NCI-H2107 treated with DMSO at 0.1 percent for 48 hours (cell line): Measurements from ENCODE around the gene BAZ2B.
A peak's percentile ranks its signal among the peaks of the same experiment; 100 is the strongest.
"Not testable (repeated sequence)": the region's sequence is repeated elsewhere in the genome, so short reads cannot be mapped to it uniquely, and the experiment has no call there.

ENCODE experiments used
- DNase-seq: peaks from one replicate; lab custom pipeline; 2025; ENCODE audit not compliant: unreplicated experiment; lab: John Stamatoyannopoulos, UW

The BAZ2B gene, protein sequence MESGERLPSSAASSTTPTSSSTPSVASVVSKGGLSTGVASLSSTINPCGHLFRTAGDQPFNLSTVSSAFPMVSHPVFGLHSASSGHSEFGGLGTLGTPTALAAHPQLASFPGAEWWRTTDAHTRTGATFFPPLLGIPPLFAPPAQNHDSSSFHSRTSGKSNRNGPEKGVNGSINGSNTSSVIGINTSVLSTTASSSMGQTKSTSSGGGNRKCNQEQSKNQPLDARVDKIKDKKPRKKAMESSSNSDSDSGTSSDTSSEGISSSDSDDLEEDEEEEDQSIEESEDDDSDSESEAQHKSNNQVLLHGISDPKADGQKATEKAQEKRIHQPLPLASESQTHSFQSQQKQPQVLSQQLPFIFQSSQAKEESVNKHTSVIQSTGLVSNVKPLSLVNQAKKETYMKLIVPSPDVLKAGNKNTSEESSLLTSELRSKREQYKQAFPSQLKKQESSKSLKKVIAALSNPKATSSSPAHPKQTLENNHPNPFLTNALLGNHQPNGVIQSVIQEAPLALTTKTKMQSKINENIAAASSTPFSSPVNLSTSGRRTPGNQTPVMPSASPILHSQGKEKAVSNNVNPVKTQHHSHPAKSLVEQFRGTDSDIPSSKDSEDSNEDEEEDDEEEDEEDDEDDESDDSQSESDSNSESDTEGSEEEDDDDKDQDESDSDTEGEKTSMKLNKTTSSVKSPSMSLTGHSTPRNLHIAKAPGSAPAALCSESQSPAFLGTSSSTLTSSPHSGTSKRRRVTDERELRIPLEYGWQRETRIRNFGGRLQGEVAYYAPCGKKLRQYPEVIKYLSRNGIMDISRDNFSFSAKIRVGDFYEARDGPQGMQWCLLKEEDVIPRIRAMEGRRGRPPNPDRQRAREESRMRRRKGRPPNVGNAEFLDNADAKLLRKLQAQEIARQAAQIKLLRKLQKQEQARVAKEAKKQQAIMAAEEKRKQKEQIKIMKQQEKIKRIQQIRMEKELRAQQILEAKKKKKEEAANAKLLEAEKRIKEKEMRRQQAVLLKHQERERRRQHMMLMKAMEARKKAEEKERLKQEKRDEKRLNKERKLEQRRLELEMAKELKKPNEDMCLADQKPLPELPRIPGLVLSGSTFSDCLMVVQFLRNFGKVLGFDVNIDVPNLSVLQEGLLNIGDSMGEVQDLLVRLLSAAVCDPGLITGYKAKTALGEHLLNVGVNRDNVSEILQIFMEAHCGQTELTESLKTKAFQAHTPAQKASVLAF (N-terminal part only)

DNA sequence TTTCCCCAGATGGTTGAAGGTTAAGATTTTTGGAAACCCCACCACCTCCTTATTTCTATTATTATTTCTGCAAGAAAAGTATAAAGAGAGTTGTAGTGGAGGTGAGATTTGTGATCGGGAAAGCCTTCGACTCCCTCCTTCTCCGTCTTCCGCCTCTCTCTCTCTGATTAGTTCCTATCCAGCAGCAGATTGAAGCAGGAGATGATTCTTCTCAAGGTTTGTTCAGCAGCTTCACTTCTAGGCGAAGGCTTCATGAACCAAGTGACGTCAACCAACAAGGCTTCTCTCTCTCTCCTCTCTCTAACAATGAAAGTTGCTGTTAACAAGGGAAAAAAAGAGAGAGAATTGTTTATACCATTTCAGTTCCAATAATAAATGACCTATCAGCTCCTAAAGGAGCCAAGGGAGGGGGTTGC is at the start of gene BAZ2B:
TSS of gene BAZ2B (minus strand) at position 263 of the 416 bp plus-strand sequence. CDS start 137,829 bp downstream, outside the sequence.
- peak; percentile 66 for DNase-seq

DNA sequence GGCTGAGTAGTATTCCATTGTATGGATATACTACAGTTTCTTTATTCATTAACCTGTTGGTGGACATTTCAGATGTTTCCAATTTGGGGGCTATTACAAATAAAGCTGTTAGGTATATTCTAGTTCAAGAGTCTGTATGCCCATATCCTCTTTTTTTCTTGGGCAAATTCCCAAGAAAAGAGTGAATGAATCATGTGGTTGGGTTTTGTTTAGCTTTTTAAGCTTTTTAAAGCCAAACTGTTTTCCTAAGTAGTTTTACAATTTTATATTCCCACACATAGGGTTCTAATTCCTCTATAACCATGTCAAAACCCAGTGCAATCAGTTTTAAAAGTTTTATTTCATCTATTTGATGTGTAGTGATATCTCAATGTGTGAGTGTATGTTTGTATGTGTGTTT is 44.9 kb upstream of the BAZ2B start:
- no peak for DNase-seq

DNA sequence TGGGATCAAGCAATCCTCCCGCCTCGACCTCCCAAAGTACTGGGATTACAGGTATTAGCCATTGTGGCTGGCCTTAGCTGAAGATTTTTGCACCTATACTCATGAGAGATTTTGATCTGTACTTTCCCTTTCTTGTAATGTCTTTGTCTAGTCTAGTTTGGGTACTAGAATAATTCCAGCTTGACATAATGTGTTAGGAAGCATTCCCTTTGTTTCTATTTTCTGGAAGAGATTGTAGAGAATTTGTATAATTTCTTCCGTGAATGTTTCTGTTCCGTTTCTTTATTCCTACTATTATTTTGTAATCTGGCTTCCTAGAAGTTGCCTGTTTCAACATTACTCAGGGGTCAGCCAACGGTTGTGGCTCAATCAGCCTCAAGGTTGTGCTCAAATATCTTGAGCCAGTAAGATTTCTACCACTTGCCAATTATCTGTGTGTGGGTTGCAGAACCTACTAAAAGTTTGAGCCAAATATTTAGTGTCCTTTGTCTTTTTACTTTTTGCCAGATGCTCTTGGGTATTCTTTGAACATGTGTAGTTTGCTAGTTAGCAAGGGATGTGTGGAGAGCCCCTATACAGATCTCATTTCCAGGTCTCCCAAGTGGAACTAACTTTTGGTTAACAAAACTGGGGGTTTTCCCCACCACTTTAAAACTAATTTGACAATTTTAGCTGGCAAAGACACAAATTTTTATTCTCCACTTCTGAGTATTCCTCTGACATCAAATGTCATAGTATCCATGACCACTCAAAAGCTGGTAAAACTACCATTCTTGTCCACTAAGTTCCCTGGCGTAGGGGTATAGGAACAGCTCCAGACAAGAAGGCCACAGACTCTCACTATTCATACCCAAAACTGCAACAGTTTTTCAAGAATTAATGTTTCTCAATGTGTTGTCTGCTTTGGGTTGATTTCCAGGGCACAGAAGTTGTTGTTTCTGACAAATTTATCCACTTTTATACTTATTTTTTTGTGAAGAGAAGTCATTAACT is 42.8 kb upstream of the BAZ2B start:
- DNase-seq = no peak

DNA sequence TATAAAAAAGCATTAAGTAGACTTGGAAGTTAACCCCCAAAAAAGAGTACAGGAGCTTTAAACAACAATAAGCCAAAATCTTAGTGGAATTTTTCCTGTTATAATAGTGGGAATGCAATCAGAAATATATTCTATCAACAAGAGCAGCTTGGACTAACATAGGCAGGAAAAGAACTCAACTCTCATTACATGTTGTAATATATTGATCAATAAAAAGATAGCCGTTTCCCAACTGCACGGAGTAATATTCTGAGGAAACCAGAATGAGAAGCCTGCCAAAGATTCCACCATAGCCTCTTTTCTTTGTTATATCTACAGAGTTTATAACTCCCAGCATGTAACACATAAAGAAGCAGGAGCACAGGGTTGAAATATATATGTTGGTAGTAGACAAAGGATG is 37.6 kb upstream of the BAZ2B start:
- no peak for DNase-seq

DNA sequence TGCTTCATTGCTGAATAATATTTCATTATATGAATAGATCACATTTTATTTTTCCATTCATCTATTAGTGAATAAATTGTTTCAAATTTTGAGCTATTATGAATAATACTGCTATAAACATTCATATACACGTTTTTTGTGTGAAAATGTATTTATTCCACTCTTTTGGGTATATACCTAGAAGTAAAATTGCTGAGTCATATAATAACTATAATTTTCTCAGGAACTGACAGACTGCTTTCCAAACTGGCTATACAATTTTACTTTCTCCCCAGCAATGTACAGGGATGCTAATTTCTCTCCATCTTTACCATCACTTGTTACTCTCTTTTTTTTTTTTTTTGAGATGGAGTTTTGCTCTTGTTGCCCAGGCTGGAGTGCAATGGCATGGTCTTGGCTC is 35.5 kb upstream of the BAZ2B start:
- DNase-seq = no peak

DNA sequence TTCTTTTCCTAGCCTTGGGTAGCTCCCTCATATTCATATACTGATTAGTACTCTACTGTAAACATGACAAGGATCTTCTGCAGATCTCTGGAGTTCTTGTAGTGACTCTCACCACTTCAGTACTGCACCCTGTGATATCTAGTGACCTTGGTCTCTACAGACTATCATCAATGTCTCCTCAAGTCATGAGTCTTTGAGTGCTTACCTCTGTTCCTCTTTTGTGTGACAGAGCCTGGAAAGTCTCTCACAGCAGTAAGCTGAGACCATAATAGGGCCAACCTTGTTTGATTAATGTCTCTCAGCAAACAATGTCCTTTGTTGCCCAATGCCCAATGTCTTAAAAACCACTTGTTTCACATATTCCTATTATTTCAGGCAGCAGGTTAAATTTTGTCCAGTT is 34.2 kb upstream of the BAZ2B start:
- DNase-seq = no peak

DNA sequence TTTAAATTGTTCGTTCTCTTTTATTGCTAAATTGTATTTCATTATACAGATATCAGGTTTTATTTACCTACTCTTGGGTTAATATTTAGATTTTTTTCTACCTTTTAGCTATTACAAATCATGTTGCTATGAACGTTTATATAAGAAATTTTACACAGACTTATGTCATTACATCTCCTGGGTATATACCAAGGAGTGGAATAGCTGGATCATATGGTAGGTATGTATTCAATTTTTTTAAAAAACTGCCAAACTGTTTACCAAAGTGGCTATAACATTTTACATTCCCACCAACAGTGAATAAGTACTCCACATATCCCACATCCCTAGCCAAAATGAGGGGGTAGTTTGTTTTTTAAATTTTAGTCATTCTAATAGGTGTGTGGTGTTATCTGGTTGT is 32.3 kb upstream of the BAZ2B start:
- no peak for DNase-seq

DNA sequence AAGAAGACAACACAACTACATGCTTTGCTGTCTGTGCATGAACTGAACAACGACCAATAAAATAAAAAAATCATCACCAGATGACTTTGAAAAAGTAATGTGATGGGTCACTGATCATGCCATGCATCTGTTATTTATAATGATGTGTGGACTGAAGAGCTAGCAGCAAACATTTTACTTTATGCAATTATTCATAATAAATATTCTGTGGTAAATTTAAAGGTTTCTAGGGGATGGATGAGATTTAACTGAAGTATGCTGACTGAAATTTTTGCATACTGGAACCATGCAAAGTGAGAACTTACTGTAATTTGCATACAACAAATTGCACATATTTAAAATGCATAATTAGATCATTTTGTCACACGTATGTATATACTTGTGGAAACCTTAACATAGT is 31.3 kb upstream of the BAZ2B start:
- no peak for DNase-seq

DNA sequence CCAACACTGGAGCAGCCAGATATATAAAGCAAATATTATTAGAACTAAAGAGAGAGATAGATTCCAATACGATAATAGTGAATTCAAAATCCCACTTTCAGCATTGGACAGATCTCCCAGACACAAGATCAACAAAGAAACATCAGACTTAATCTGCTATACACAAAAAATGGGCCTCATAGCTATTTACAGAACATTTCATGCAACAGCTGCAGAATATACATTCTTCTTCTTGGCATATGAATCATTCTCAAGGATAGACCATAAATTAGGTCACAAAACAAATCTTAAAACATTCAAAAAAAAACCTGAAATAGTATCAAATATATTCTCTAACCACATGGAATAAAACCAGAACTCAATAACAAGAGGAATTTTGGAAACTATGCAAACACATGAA is 23.8 kb upstream of the BAZ2B start:
- DNase-seq = no peak

DNA sequence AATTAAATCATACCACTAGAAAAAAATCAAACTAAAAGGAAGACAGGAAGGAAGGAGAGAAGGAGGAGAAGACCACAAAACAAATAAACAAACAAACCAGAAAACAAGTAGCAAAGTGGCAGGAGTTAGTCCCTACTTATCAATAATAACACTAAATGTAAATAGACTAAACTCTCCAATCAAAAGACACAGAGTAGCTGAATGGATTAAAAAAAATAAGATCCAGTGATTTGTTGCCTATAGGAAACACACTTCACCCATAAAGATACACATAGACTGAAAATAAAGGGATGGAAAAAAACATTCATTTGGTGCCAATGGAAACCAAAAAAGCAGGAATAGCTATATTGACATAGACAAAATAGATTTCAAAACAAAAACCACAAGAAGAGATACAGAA is 23.4 kb upstream of the BAZ2B start:
- DNase-seq = no peak

DNA sequence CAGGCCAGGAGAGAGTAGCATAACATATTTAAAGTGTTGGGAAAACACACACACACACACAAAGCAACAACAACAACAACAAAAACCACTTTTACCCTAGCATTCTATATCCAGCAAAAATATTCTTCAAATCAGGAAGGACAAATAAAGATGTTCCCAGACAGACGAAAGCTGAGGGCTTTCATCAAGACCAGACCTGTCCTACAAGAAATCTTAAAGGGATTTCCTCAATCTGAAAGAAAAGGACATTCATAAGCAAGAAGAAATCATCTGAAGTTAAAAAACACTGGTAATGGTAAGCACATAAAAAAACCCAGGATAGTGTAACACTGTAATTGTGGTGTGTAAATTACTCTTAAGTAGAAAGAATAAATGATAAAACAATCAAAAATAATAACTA is 22.7 kb upstream of the BAZ2B start:
- no peak for DNase-seq

DNA sequence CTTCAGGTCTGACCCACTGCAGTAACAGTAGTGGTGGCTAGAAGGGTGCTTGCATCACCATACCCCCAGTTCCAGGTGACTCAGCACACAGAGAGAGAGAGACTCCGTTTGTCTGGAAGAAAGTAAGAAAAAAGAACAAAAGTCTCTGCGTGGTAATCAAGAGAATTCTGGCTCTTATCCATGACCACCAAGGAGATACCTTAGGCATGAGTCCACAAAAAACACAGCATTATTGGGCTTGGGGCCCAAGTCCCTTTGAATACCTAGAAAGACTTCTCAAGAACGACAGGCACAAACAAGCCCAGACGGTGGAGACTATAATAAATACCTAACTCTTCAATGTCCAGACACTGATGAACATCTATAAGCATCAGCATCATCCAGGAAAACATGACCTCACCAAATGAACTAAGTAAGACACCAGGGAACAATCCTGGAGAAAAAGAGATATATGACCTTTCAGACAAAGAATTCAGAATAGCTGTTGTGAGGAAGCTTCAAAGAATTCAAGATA is 21.7 kb upstream of the BAZ2B start:
- DNase-seq = no peak

DNA sequence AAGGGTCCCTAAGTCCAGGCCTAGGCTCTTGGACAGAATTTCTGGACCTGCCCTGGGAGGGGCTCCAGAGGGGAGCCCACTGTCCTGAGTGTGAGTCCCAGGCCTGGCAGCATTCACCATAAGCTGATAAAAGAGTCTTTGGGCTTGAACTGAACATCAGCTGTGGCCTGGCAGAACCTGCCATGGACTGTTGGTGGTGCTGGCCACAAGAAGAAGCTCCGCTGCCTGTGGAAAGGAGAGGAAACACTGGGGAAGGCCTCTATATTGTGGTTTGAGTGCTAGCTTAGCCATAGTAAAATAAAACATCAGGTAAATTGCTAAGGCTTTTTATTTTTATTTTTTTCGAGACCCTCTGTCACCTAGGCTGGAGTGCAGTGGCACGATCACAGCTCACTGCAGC is 20.9 kb upstream of the BAZ2B start:
- no peak for DNase-seq

DNA sequence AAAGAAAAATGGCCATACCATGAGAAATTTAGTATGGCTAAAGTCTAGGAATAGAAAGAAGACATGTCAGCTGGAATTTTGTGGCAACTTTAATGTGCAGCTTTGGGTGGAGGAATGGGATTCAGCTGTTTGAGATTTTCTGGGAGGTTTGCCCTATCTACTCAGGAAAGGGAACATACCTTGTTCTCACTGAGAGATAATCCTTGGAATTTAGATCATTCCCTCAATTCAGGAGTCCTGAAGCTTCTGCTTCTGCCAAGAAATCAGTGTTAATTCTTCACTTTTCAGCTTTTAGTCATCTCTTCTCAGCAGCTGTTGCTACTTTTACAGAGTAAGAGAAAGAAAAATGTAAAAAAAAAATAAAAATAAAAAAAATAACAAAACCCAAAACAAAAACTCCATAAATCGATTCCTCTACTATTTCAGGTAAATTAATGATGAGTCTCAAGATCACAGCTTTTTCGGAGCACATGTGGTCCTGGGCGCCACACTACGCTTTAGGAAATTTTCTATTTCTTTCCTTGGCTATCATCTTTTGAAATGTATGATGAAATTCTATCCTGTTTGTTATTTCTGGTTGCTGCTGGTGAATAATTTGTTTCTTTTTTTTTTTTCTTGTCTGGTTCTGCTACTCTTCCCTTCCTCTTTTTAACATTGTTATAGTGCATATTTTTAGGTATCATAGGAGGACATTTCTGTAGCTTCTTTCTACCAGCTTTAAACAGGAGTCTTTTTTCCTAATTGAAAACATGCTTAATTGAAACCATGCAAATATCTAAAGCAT is 18.9 kb upstream of the BAZ2B start:
- DNase-seq = no peak

DNA sequence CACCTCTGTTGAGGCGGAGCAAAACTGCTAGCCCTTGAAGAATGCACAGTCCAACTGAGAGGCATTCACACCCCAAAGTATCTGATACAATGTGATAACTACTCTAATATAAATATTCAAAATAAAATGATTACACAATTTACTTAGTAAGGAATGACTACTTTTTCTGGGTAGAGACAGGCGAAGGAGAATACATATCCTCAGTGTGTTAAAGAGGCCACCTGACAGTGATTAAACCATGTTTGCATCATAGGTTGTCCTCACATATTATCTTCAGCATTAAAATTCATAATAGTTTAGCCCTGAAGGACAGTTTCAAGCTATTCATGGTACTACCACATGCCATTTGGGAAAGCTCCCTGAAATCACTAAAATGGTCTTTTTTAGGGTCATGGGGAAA is 16.9 kb upstream of the BAZ2B start:
- DNase-seq = no peak

DNA sequence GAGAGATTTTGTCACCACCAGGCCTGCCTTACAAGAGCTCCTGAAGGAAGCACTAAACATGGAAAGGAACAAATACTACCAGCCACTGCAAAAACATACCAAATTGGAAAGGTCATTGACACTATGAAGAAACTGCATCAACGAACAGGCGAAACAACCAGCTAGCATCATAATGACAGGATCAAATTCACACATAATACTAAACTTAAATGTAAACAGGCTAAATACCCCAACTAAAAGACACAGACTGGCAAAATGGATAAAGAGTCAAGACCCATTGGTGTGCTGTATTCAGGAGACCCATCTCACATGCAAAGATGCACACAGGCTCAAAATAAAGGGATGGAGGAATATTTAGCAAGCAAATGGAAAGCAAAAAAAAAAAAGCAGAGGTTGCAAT is 9.3 kb upstream of the BAZ2B start:
- not testable (repeated sequence) for DNase-seq

DNA sequence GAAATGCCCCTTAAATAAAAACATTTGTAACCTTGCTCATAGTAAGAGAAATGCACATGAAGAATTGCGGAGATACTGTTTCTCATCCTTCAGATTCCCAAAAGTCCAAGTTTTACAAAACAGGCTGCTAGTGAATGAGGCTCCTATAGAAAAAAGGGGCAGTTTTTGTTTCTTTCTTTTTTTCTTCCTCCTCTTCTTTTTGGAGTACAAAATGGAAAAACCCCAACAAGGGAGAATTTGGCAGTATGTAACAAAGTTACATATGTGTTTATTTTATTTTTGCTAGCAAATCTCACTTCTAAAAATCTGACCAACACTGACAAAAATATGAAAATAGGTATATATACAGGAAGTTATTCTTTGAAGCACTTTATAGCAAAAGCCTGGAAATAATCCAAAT is 7.1 kb upstream of the BAZ2B start:
- DNase-seq = no peak

DNA sequence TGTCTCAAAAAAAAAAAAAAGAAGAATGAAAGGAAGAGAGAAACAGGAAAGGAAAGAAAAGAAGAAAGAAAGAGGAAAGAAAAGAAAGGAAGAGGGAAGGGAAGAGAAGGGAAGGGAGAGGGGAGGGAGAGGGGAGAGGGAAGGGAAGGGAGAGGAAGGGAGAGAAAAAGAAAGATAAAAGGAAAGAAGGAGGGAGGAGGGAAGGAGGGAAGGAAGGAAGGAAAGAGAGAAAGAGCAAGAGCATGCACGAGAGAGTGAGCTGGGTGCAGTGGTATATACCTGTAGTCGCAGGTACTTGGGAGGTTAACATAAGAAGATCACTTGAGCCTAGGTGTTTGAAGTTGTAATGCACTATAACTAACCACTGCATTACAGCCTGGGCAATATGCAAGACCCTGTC is 6.6 kb upstream of the BAZ2B start:
- DNase-seq = no peak

DNA sequence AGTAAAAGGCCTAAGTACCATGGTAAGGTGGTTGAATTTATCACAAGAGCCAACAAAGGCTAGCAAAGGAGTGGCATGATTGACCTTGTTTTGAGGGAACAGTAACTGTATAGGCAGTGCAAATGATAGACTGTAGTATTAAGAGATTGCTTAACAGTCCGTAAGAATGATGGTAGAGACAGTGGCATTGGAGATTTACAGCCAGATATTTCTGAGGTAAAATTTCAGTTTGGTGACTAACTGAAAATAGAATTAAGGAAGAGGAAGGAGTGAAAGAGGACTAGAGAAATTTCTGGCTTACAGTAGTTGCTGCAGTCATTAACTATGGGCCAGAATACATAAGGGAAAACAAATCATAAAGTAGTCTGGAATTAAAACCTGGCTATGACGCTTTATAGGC is 4.4 kb upstream of the BAZ2B start:
- DNase-seq = no peak
